OCI-LY3 (cell line): ENCODE results near the gene ARHGAP6.
"Not testable (repeated sequence)": the region's sequence is repeated elsewhere in the genome, so short reads cannot be mapped to it uniquely, and the experiment has no call there.

Experiments
- H2AFZ ChIP-seq: fragments of 200-600, 300-600 bp; shearing (Covaris generic); 2 replicates; pipeline ENCODE4 v1.6.0; 2014; ENCODE audit warnings: antibody characterized with exemption, low read depth, low read length
- H3K27ac ChIP-seq: fragments of 200-600, 300-600 bp; sonication (generic); 2 replicates; pipeline ENCODE4 v1.5.1; 2014; ENCODE audit warnings: mild to moderate bottlenecking, low read length, moderate library complexity, mixed read lengths
- H3K27me3 ChIP-seq: fragments of 200-600, 300-600 bp; sonication (generic); 2 replicates; pipeline ENCODE4 v1.6.1; 2014; ENCODE audit warnings: low read depth, low read length, mixed read lengths
- H3K36me3 ChIP-seq: fragments of 200-600, 300-600 bp; sonication (generic); replicated peaks from 2 replicates; pipeline ENCODE3; 2014; ENCODE audit warnings: low read depth, low read length, mixed read lengths
- H3K4me1 ChIP-seq: fragments of 300-600, 200-600 bp; sonication (generic); 2 replicates; pipeline ENCODE4 v1.6.1; 2014; ENCODE audit warnings: low read length, mixed read lengths
- H3K4me2 ChIP-seq: fragments of 200-600, 300-600 bp; sonication (generic); 2 replicates; pipeline ENCODE4 v1.6.1; 2014; ENCODE audit warnings: low read length, mixed read lengths
- H3K4me3 ChIP-seq: fragments of 300-600, 200-600 bp; sonication (generic); 2 replicates; pipeline ENCODE4 v1.5.1; 2014; ENCODE audit warnings: antibody characterized with exemption, mild to moderate bottlenecking, low read length, moderate library complexity
- H3K79me2 ChIP-seq: fragments of 300-600, 200-600 bp; shearing (Covaris generic); 2 replicates; pipeline ENCODE4 v1.6.1; 2014; ENCODE audit warnings: mild to moderate bottlenecking, low read length, mixed read lengths
- H3K9ac ChIP-seq: fragments of 300-600, 200-600 bp; shearing (Covaris generic); 2 replicates; pipeline ENCODE4 v1.6.0; 2014; ENCODE audit warnings: mild to moderate bottlenecking, low read length, moderate library complexity
- H3K9me3 ChIP-seq: fragments of 200-600, 300-600 bp; shearing (Covaris generic); 2 replicates; pipeline ENCODE4 v1.6.1; 2014; ENCODE audit warnings: low read length, mixed read lengths; ENCODE audit not compliant: insufficient read depth
- H4K20me1 ChIP-seq: fragments of 200-600, 300-600 bp; sonication (generic); 2 replicates; pipeline ENCODE4 v1.6.1; 2016; ENCODE audit warnings: low read length, mixed read lengths; ENCODE audit not compliant: insufficient read depth
- EZH2phosphoT487 ChIP-seq: fragments of 200-600 bp; shearing (Covaris generic); IDR thresholded peaks from 2 replicates; pipeline ENCODE4 v1.6.1; 2018; ENCODE audit warnings: antibody characterized with exemption, mixed run types, low read depth
- TF ChIP-seq, protein P1 (sequence below): fragments of 200-600, 300-600 bp; sonication (generic); IDR thresholded peaks from 2 replicates; pipeline ENCODE4 v1.5.1; 2014; ENCODE audit warnings: antibody characterized with exemption, low read length, low read depth

Gene ARHGAP6

DNA sequence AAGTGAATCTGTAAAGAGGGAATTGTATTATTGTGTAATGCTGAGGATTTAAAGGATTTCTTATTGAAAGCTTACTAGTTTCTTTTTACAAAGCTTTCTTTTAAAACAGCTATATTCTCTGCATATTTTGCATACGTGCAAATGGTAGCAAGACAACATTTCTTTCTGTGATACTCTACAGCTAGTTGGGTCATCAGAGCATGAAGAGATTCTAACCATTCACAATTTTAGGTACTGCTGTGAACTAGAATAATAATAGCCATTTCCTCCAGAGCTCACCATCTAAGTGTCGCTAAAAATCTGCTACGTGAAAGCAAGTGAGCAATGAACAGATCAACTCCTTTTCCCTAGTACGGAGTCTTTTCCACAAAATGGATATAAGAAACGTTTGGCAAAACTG, 37.3 kb downstream of the ARHGAP6 start:
- Histone ChIP-seq H3K27ac (no peak overlapping the region), H3K9me3 (peaks cover 3% of the 10 kb centered on the region; the same call in 1 of the 2 replicates), H3K9ac (no peak overlapping the region), H3K4me3 (no peak overlapping the region), H4K20me1 (no peaks in the 10 kb centered on the region), H2AFZ (no peak overlapping the region), H3K36me3 (no peaks in the 10 kb centered on the region), H3K4me2 (no peak overlapping the region), H3K79me2 (no peaks in the 10 kb centered on the region), H3K27me3 (no peaks in the 10 kb centered on the region), H3K4me1 (no peaks in the 10 kb centered on the region)
- TF ChIP-seq EZH2phosphoT487, result no peak
- TF ChIP-seq, protein P1, sequence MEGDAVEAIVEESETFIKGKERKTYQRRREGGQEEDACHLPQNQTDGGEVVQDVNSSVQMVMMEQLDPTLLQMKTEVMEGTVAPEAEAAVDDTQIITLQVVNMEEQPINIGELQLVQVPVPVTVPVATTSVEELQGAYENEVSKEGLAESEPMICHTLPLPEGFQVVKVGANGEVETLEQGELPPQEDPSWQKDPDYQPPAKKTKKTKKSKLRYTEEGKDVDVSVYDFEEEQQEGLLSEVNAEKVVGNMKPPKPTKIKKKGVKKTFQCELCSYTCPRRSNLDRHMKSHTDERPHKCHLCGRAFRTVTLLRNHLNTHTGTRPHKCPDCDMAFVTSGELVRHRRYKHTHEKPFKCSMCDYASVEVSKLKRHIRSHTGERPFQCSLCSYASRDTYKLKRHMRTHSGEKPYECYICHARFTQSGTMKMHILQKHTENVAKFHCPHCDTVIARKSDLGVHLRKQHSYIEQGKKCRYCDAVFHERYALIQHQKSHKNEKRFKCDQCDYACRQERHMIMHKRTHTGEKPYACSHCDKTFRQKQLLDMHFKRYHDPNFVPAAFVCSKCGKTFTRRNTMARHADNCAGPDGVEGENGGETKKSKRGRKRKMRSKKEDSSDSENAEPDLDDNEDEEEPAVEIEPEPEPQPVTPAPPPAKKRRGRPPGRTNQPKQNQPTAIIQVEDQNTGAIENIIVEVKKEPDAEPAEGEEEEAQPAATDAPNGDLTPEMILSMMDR, result no peak

DNA sequence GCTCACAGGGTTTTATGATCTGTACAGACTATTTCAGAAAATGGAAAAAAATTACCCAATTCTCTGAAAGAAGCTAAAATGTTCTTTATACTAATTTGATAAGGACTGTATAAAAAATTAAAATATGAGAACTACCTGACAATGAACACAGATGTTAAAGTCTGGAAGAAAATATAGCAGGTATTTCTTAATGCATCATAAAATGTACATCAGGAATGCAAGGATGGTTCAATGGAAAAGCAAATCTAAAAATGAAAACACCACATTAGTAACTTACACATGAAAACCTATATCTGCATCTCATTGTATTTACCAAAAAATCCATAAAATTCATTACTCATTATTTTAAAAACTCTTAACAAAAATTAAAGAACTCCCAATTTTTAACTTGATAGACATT, 39.4 kb downstream of the ARHGAP6 start:
- Histone ChIP-seq H3K79me2 (no peaks in the 10 kb centered on the region), H4K20me1 (no peaks in the 10 kb centered on the region), H3K36me3 (no peaks in the 10 kb centered on the region), H3K9me3 (peaks cover 3% of the 10 kb centered on the region; the same call in 1 of the 2 replicates), H3K9ac (no peak overlapping the region), H3K27ac (no peak overlapping the region), H2AFZ (no peak overlapping the region), H3K4me1 (no peaks in the 10 kb centered on the region), H3K4me2 (no peak overlapping the region), H3K27me3 (no peaks in the 10 kb centered on the region), H3K4me3 (no peak overlapping the region)
- TF ChIP-seq, protein P1, result no peak
- no peak for TF ChIP-seq EZH2phosphoT487

DNA sequence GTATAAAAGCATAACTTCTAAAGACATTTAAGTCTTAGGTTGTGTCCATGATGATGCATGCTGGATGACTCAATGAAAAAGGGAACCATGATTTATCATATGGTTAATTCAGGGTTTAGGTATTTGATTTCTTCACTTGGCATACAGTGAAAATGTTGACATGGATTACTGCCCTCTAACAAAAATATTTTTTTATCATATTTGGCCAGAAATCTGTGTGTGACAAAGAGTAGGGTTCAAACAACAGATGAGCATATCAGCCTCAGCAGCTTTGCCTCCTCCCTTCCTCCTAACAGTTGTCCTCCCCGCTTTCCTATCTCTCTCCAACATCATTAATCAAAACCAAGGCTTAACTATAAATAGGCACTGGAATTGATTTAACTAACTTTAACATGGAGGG, 46.3 kb downstream of the ARHGAP6 start:
- Histone ChIP-seq H3K36me3 (no peaks in the 10 kb centered on the region), H3K27ac (no peak overlapping the region), H4K20me1 (no peaks in the 10 kb centered on the region), H2AFZ (no peak overlapping the region), H3K4me3 (no peak overlapping the region), H3K4me1 (no peaks in the 10 kb centered on the region), H3K9ac (no peak overlapping the region), H3K79me2 (no peaks in the 10 kb centered on the region), H3K4me2 (no peak overlapping the region), H3K27me3 (no peaks in the 10 kb centered on the region), H3K9me3 (no peaks in the 10 kb centered on the region)
- TF ChIP-seq EZH2phosphoT487, result no peak

DNA sequence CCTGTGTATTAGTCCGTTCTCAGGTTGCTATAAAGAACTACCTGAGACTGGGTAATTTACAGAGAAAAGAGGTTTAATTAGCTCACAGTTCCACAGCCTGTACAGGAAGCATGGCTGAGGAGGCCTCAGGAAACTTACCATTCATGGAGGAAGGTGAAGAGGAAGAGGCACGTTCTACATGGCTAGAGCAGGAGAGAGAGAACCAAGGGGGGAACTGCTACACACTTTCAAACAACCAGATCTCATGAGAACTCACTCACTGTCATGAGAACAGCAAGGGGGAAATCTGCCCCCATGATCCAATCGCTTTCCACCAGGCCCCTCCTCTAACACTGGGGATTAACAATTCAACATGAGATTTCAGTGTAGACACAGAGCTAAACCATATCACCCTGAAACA, 51.5 kb downstream of the ARHGAP6 start:
- H3K9ac ChIP-seq, H3K79me2 ChIP-seq, H4K20me1 ChIP-seq, H2AFZ ChIP-seq, H3K27ac ChIP-seq, H3K36me3 ChIP-seq, H3K4me2 ChIP-seq, H3K27me3 ChIP-seq, H3K4me3 ChIP-seq: not testable (repeated sequence)
- H3K4me1 ChIP-seq, result peaks cover 27% of the 10 kb centered on the region
- H3K9me3 ChIP-seq, result peaks cover 13% of the 10 kb centered on the region; the same call in 1 of the 2 replicates

DNA sequence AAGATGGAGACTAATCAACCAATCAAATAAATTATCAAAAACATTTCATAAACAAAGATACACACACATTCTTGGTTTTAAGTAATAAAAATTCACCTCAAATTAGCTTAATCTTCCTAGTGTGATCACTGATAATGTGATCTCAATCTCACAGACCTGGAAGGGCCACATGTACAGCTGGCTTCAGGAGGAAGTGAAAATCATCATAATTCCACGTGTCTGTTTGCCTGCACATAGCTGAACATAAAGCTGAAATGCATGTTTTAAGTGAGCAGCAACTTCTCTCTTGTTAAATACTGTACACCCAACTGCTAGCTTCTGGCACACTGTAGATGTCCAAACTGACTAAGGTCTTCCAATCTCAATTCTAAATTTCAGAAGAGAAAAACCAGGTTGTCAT, 53.8 kb downstream of the ARHGAP6 start:
- Histone ChIP-seq H3K4me1 (peaks cover 36% of the 10 kb centered on the region), H3K27me3 (no peaks in the 10 kb centered on the region), H3K9me3 (peaks cover 13% of the 10 kb centered on the region; the same call in 1 of the 2 replicates), H3K79me2 (no peaks in the 10 kb centered on the region), H4K20me1 (no peaks in the 10 kb centered on the region), H3K4me3 (no peak overlapping the region), H3K27ac (peak overlapping the region; percentile 58), H2AFZ (peak overlapping the region; percentile 59), H3K4me2 (no peak overlapping the region), H3K36me3 (peaks cover 9% of the 10 kb centered on the region), H3K9ac (peak overlapping the region; percentile 17; the same call in 1 of the 2 replicates)
- TF ChIP-seq, protein P1, result no peak
